ENCODE data around the gene DISC1. TPM values are rescaled to one million over a fixed set of nuclear protein-coding genes. Genes with fewer than 3 reads are reported as not detected.

DISC1 gene
- total RNA-seq, 6 experiments from 2014 or later: 1.8 to 3.3 (median 2.4) TPM

DNA sequence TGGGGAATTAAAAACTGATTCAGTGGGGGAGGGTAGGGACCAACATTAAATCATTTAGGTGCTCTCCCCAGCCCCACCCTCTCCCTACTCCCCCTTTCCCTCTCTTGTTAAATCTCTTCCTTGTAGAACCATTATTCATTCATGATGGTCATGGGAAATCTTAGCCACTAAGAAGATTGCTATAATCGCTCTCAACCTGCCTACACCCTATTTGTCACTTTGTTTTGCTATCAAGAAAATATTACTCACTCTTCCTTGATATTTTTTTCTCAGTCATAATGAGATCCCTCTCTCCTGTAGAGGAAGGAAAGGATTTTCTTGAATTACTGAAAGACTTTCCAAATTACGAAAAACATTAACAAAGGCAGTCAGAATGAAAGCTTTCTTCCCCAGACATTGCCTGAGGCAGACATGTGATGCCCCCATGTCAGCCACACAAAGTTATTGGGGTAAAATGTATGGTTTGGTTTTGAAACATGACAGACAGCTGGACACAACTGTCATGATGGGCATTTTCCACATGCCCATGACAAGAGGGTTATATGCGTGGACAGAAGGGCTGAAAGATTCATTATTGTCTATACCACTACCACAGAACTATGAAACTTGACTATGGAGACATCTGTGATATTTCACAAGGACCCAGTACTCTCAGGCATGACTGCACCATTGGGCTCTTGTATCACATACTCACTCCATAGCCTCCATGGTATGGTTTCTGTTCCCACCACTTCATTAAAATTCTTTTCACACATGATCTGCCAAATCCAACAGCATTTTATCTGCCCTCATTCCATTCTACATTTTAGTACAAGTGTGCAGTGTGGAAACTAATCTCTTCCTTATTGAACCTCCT is 420.1 kb downstream of the DISC1 start:
- ATAC-seq: no peak
- H3K27me3 ChIP-seq: no peaks in the 10 kb centered on the region
- intact Hi-C loops (cut with DNase I): no loop called here
- no peaks in the 10 kb centered on the region for H3K36me3 ChIP-seq
- DNase-seq: no peak
- no peak overlapping the region for H3K27ac ChIP-seq
- no peaks in the 10 kb centered on the region for H3K9me3 ChIP-seq
- H3K4me3 ChIP-seq: no peak overlapping the region
- 70% methylated on average over 3 of the region's 3 CpGs for WGBS (ENCODE audit: insufficient coverage, low coverage, low lambda C conversion rate, missing lambda C conversion rate)
- H3K4me1 ChIP-seq: no peaks in the 10 kb centered on the region
- TF ChIP-seq CTCF (IDR thresholded peaks at IDR 0.05) (no peak), POLR2A (IDR thresholded peaks at IDR 0.05) (no peak)

DNA sequence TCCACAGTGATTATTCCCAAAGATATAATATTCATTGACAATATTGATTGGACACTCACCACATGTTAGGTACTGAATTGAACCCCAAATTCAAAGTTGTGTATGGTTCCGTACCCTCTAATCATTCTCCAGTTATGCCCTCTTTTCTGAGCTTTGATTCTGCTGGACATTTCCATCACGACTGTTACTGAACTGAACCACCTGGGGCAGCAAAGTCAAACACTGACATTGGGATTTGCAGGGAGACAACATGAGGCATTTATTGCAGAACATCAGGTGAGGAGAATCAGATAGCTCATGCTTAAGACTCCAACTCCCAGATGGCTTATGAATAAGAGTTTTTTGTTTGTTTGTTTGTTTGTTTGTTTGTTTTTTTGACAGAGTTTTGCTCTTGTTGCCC is 420.9 kb downstream of the DISC1 start:
- Histone ChIP-seq H3K9me3 (no peaks in the 10 kb centered on the region), H3K36me3 (no peaks in the 10 kb centered on the region), H3K4me3 (no peak overlapping the region), H3K27me3 (no peaks in the 10 kb centered on the region), H3K27ac (no peak overlapping the region), H3K4me1 (no peaks in the 10 kb centered on the region)
- DNase-seq (no peak), ATAC-seq (no peak)
- TF ChIP-seq CTCF (IDR thresholded peaks at IDR 0.05): no peak
- TF ChIP-seq POLR2A (IDR thresholded peaks at IDR 0.05): no peak
- 65% methylated on average over 2 of the region's 2 CpGs for WGBS (ENCODE audit: insufficient coverage, low coverage, low lambda C conversion rate, missing lambda C conversion rate)
- intact Hi-C loops (cut with DNase I): no loop called here

GRCh38 chr1:232048481-232048880 is 421.9 kb downstream of the DISC1 start:
- TF ChIP-seq CTCF (IDR thresholded peaks at IDR 0.05): no peak
- TF ChIP-seq POLR2A (IDR thresholded peaks at IDR 0.05): no peak
- no peak overlapping the region for H3K27ac ChIP-seq
- no peaks in the 10 kb centered on the region for H3K9me3 ChIP-seq
- no peak for ATAC-seq
- intact Hi-C loops (cut with DNase I): no loop called here
- no peak overlapping the region for H3K4me3 ChIP-seq
- no peaks in the 10 kb centered on the region for H3K4me1 ChIP-seq
- H3K36me3 ChIP-seq: no peaks in the 10 kb centered on the region
- no peaks in the 10 kb centered on the region for H3K27me3 ChIP-seq
- 77% methylated on average over 7 of the region's 7 CpGs for WGBS (ENCODE audit: insufficient coverage, low coverage, low lambda C conversion rate, missing lambda C conversion rate)
- DNase-seq: no peak

DNA sequence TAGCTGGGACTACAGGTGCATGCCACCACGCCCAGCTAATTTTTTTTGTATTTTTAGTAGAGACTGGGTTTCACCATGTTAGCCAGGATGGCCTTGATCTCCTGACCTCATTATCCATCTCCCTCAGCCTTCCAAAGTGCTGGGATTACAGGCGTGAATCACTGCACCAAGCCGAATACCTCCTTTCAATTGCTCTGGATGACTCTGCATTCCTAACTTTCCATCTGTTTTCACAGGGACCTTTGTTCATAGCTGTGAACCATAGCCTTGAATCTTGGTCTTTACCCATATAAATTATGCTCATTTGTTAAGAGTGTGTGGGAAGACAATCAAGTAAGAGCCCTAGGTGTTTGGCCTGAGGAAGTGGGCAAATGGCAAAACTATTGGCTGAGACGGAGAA is 422.7 kb downstream of the DISC1 start:
- H3K36me3 ChIP-seq: no peaks in the 10 kb centered on the region
- intact Hi-C loops (cut with DNase I): no loop called here
- H3K9me3 ChIP-seq: no peaks in the 10 kb centered on the region
- H3K27ac ChIP-seq: no peak overlapping the region
- ATAC-seq: no peak
- DNase-seq: no peak
- no peaks in the 10 kb centered on the region for H3K27me3 ChIP-seq
- no peaks in the 10 kb centered on the region for H3K4me1 ChIP-seq
- no peak overlapping the region for H3K4me3 ChIP-seq
- no peak for TF ChIP-seq CTCF (IDR thresholded peaks at IDR 0.05)
- TF ChIP-seq POLR2A (IDR thresholded peaks at IDR 0.05): no peak
- WGBS (ENCODE audit: insufficient coverage, low coverage, low lambda C conversion rate, missing lambda C conversion rate): 67% methylated on average over 4 of the region's 4 CpGs
